ENCODE measurements around the gene NCOA3. TPM values are rescaled to one million over a fixed set of nuclear protein-coding genes. Genes with fewer than 3 reads are reported as not detected.

The NCOA3 gene
- total and polyA plus RNA-seq, 7 donors = 4.8 to 51.0 (median 22.8) TPM

GRCh38 chr20:47557791-47558190 is 56.1 kb downstream of the NCOA3 start:
- DNase-seq = no peak
- 91 to 93% methylated on average over 7 of the region's 7 CpGs for WGBS, 2 donors
- peak overlapping the region in 2 of 4 donors; percentile 74 to 76 for H3K27ac ChIP-seq
- H3K27me3 ChIP-seq = no peaks in the 10 kb centered on the region
- peaks cover 0 to 63% (median 54%) of the 10 kb centered on the region in 4 donors for H3K4me1 ChIP-seq
- no peaks in the 10 kb centered on the region for H3K9me3 ChIP-seq
- intact Hi-C loops (cut with DNase I) = no loop called here
- no peak for TF ChIP-seq EP300 (IDR thresholded peaks at IDR 0.05)
- TF ChIP-seq CTCF (IDR thresholded peaks at IDR 0.05) = no peak
- no peak for TF ChIP-seq POLR2A (IDR thresholded peaks at IDR 0.05)
- no peak for TF ChIP-seq POLR2AphosphoS5 (IDR thresholded peaks at IDR 0.05)
- H3K4me3 ChIP-seq = no peak overlapping the region
- no peaks in the 10 kb centered on the region for H3K36me3 ChIP-seq

GRCh38 chr20:47558295-47559066 is 56.8 kb downstream of the NCOA3 start:
- Histone ChIP-seq H3K4me1 (peaks cover 0 to 63% (median 57%) of the 10 kb centered on the region in 4 donors), H3K36me3 (no peaks in the 10 kb centered on the region), H3K9me3 (no peaks in the 10 kb centered on the region), H3K27me3 (no peaks in the 10 kb centered on the region), H3K27ac (peak overlapping the region in 3 of 4 donors; percentile 61 to 76 (median 74)), H3K4me3 (no peak overlapping the region)
- TF ChIP-seq CTCF (IDR thresholded peaks at IDR 0.05) (no peak), EP300 (IDR thresholded peaks at IDR 0.05) (no peak), POLR2A (IDR thresholded peaks at IDR 0.05) (no peak), POLR2AphosphoS5 (IDR thresholded peaks at IDR 0.05) (peak in 3 of 4 donors; percentile 16 to 65 (median 63))
- DNase-seq = no peak
- intact Hi-C loops (cut with DNase I) = no loop called here
- WGBS, 2 donors = 89 to 94% methylated on average over 10 of the region's 10 CpGs

GRCh38 chr20:47559141-47559540 is 57.5 kb downstream of the NCOA3 start:
- H3K36me3 ChIP-seq = no peaks in the 10 kb centered on the region
- H3K4me3 ChIP-seq = no peak overlapping the region
- no peaks in the 10 kb centered on the region for H3K27me3 ChIP-seq
- peak overlapping the region in 3 of 4 donors; percentile 61 to 76 (median 74) for H3K27ac ChIP-seq
- TF ChIP-seq EP300 (IDR thresholded peaks at IDR 0.05) = no peak
- TF ChIP-seq POLR2AphosphoS5 (IDR thresholded peaks at IDR 0.05) = peak in 3 of 4 donors; percentile 2 to 36 (median 29)
- no peak for TF ChIP-seq POLR2A (IDR thresholded peaks at IDR 0.05)
- no peak for TF ChIP-seq CTCF (IDR thresholded peaks at IDR 0.05)
- no peak for DNase-seq
- no peaks in the 10 kb centered on the region for H3K9me3 ChIP-seq
- H3K4me1 ChIP-seq = peaks cover 0 to 63% (median 57%) of the 10 kb centered on the region in 4 donors
- intact Hi-C loops (cut with DNase I) = no loop called here

- no peak overlapping the region for H3K4me3 ChIP-seq
- intact Hi-C loops (cut with DNase I) = no loop called here
- peaks cover 0 to 75% (median 69%) of the 10 kb centered on the region in 4 donors for H3K4me1 ChIP-seq
- H3K27me3 ChIP-seq = no peaks in the 10 kb centered on the region
- WGBS, 2 donors = 70 to 73% methylated on average over 3 of the region's 3 CpGs
- TF ChIP-seq POLR2AphosphoS5 (IDR thresholded peaks at IDR 0.05) = no peak
- TF ChIP-seq EP300 (IDR thresholded peaks at IDR 0.05) = no peak
- H3K36me3 ChIP-seq = no peaks in the 10 kb centered on the region
- DNase-seq = no peak
- no peaks in the 10 kb centered on the region for H3K9me3 ChIP-seq
- H3K27ac ChIP-seq = peak overlapping the region in 1 of 4 donors; percentile 48
Measured at GRCh38 chr20:47561180-47561579, 59.5 kb downstream of the NCOA3 start.

- Histone ChIP-seq H3K36me3 (no peaks in the 10 kb centered on the region), H3K27me3 (no peaks in the 10 kb centered on the region), H3K4me3 (no peak overlapping the region), H3K27ac (peak overlapping the region in 1 of 4 donors; percentile 48), H3K9me3 (no peaks in the 10 kb centered on the region), H3K4me1 (peaks cover 0 to 74% (median 65%) of the 10 kb centered on the region in 4 donors)
- 54 to 62% methylated on average over 4 of the region's 4 CpGs for WGBS, 2 donors
- TF ChIP-seq POLR2A (IDR thresholded peaks at IDR 0.05) = no peak
- TF ChIP-seq EP300 (IDR thresholded peaks at IDR 0.05) = no peak
- no peak for TF ChIP-seq POLR2AphosphoS5 (IDR thresholded peaks at IDR 0.05)
- TF ChIP-seq CTCF (IDR thresholded peaks at IDR 0.05) = no peak
- intact Hi-C loops (cut with DNase I) = no loop called here
- DNase-seq = no peak
Measured at GRCh38 chr20:47561603-47562583, 60.2 kb downstream of the NCOA3 start.
